Measurements from ENCODE around the gene GLG1. TPM values are rescaled to one million over a fixed set of nuclear protein-coding genes. Genes with fewer than 3 reads are reported as not detected.

GLG1 gene
- total and polyA plus RNA-seq, 4 donors: 24.6 to 156 (median 78.2) TPM

GRCh38 chr16:74567901-74568300, 39.0 kb downstream of the GLG1 start:
- ATAC-seq (ENCODE audit: insufficient read depth, low FRiP score): no peak
- no peak overlapping the region for H3K27ac ChIP-seq (ENCODE audit: low read depth in 1 of 2, low read length in 1 of 2)
- 90 to 96% methylated on average over 2 of the region's 2 CpGs for WGBS, 2 donors

DNA sequence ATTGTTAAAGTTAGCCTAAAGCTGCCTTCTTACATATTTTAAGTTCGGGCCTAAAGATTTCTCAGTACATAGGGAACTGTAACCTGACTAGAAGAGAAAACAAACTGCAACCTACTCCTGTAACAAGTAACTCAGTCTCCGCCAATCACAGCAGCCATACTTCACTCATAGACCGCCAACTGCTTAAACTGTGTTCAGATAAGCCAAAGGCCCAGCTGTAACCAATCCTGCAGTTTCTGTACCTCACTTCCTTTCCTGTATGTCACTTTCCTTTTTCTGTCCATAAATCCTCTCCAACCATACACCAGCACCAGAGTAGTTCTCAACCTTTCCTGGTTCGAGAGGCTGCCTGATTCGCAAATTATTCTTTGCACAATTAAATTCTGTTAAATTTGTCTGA, 41.5 kb downstream of the GLG1 start:
- ATAC-seq (ENCODE audit: insufficient read depth, low FRiP score): no peak
- Histone ChIP-seq H3K4me1 (ENCODE audit: control insufficient read depth in 5 of 5, insufficient read depth in 5 of 5, low read length in 5 of 5) (peaks cover 0 to 30% (median 8%) of the 10 kb centered on the region in 5 donors), H3K27ac (ENCODE audit: low read depth in 1 of 2, low read length in 1 of 2) (no peak overlapping the region), H3K4me3 (no peak overlapping the region), H3K9ac (ENCODE audit: insufficient read depth in 1 of 2, low read length in 2 of 2) (no peak overlapping the region), H3K9me3 (ENCODE audit: control insufficient read depth in 4 of 4, insufficient read depth in 3 of 4, low read length in 3 of 4) (no peaks in the 10 kb centered on the region), H3K27me3 (ENCODE audit: control insufficient read depth in 3 of 3, insufficient read depth in 3 of 3, low read length in 2 of 3) (no peaks in the 10 kb centered on the region), H3K36me3 (ENCODE audit: control insufficient read depth in 4 of 4, insufficient read depth in 4 of 4, low read length in 4 of 4) (no peaks in the 10 kb centered on the region)
- TF ChIP-seq, protein P1, sequence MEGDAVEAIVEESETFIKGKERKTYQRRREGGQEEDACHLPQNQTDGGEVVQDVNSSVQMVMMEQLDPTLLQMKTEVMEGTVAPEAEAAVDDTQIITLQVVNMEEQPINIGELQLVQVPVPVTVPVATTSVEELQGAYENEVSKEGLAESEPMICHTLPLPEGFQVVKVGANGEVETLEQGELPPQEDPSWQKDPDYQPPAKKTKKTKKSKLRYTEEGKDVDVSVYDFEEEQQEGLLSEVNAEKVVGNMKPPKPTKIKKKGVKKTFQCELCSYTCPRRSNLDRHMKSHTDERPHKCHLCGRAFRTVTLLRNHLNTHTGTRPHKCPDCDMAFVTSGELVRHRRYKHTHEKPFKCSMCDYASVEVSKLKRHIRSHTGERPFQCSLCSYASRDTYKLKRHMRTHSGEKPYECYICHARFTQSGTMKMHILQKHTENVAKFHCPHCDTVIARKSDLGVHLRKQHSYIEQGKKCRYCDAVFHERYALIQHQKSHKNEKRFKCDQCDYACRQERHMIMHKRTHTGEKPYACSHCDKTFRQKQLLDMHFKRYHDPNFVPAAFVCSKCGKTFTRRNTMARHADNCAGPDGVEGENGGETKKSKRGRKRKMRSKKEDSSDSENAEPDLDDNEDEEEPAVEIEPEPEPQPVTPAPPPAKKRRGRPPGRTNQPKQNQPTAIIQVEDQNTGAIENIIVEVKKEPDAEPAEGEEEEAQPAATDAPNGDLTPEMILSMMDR (IDR thresholded peaks at IDR 0.05; ENCODE audit: control extremely low read depth, extremely low read depth): no peak
- WGBS, 2 donors: 98 to 100% methylated on average over 5 of the region's 5 CpGs
- DNase-seq: no peak

More at GRCh38 chr16:74567901-74568300, 39.0 kb downstream of the GLG1 start:
- TF ChIP-seq, protein P1 (IDR thresholded peaks at IDR 0.05; ENCODE audit: control extremely low read depth, extremely low read depth): no peak
- H3K9ac ChIP-seq (ENCODE audit: insufficient read depth in 1 of 2, low read length in 2 of 2): no peak overlapping the region
- H3K9me3 ChIP-seq (ENCODE audit: control insufficient read depth in 4 of 4, insufficient read depth in 3 of 4, low read length in 3 of 4): no peaks in the 10 kb centered on the region
- no peaks in the 10 kb centered on the region for H3K27me3 ChIP-seq (ENCODE audit: control insufficient read depth in 3 of 3, insufficient read depth in 3 of 3, low read length in 2 of 3)
- DNase-seq: no peak
- H3K4me1 ChIP-seq (ENCODE audit: control insufficient read depth in 5 of 5, insufficient read depth in 5 of 5, low read length in 5 of 5): peaks cover 0 to 17% (median 8%) of the 10 kb centered on the region in 5 donors
- no peaks in the 10 kb centered on the region for H3K36me3 ChIP-seq (ENCODE audit: control insufficient read depth in 4 of 4, insufficient read depth in 4 of 4, low read length in 4 of 4)
- H3K4me3 ChIP-seq: no peak overlapping the region

GRCh38 chr16:74564451-74564984, 42.4 kb downstream of the GLG1 start:
- no peak for DNase-seq
- WGBS, 2 donors: 94 to 95% methylated on average over 1 of the region's 1 CpG
- peaks cover 0 to 30% (median 8%) of the 10 kb centered on the region in 5 donors for H3K4me1 ChIP-seq (ENCODE audit: control insufficient read depth in 5 of 5, insufficient read depth in 5 of 5, low read length in 5 of 5)
- no peak overlapping the region for H3K9ac ChIP-seq (ENCODE audit: insufficient read depth in 1 of 2, low read length in 2 of 2)
- no peaks in the 10 kb centered on the region for H3K9me3 ChIP-seq (ENCODE audit: control insufficient read depth in 4 of 4, insufficient read depth in 3 of 4, low read length in 3 of 4)
- no peak for ATAC-seq (ENCODE audit: insufficient read depth, low FRiP score)
- H3K27me3 ChIP-seq (ENCODE audit: control insufficient read depth in 3 of 3, insufficient read depth in 3 of 3, low read length in 2 of 3): no peaks in the 10 kb centered on the region
- no peak overlapping the region for H3K4me3 ChIP-seq
- TF ChIP-seq, protein P1 (IDR thresholded peaks at IDR 0.05; ENCODE audit: control extremely low read depth, extremely low read depth): no peak
- H3K36me3 ChIP-seq (ENCODE audit: control insufficient read depth in 4 of 4, insufficient read depth in 4 of 4, low read length in 4 of 4): no peaks in the 10 kb centered on the region
- no peak overlapping the region for H3K27ac ChIP-seq (ENCODE audit: low read depth in 1 of 2, low read length in 1 of 2)

DNA sequence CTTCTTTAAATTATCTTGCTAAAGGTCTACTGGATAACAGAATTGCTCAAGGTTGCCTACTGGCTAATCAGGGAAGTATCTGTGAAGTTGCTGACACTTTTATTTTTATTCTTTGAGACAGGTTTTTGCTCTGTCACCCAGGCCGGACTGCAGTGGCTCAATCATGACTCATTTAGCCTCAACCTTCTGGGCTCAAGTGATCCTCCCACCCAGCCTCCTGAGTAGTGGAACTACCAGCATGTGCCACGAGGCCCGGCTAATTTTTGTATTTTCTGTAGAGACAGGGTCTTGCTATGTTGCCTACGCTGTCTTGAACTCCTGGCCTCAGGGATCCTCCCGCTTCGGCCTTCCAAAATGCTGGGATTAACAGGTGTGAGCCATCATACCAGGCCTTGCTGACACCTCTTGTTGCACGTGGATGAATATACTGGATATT, 43.1 kb downstream of the GLG1 start:
- H3K27ac ChIP-seq (ENCODE audit: low read depth in 1 of 2, low read length in 1 of 2): peak overlapping the region in 1 of 2 donors; percentile 20

More for the DNA sequence above, 43.1 kb downstream of the GLG1 start:
- H3K9ac ChIP-seq (ENCODE audit: insufficient read depth in 1 of 2, low read length in 2 of 2): no peak overlapping the region
- H3K9me3 ChIP-seq (ENCODE audit: control insufficient read depth in 4 of 4, insufficient read depth in 3 of 4, low read length in 3 of 4): no peaks in the 10 kb centered on the region
- no peaks in the 10 kb centered on the region for H3K36me3 ChIP-seq (ENCODE audit: control insufficient read depth in 4 of 4, insufficient read depth in 4 of 4, low read length in 4 of 4)
- H3K4me3 ChIP-seq: no peak overlapping the region
- H3K4me1 ChIP-seq (ENCODE audit: control insufficient read depth in 5 of 5, insufficient read depth in 5 of 5, low read length in 5 of 5): peaks cover 0 to 30% (median 8%) of the 10 kb centered on the region in 5 donors
- no peak for DNase-seq
- H3K27me3 ChIP-seq (ENCODE audit: control insufficient read depth in 3 of 3, insufficient read depth in 3 of 3, low read length in 2 of 3): no peaks in the 10 kb centered on the region
- peak; percentile 79 for ATAC-seq (ENCODE audit: insufficient read depth, low FRiP score)
- TF ChIP-seq, protein P1 (IDR thresholded peaks at IDR 0.05; ENCODE audit: control extremely low read depth, extremely low read depth): no peak
- WGBS, 2 donors: 71 to 86% methylated on average over 7 of the region's 7 CpGs

Measured in lung (tissue), 12 donors.